ENCODE measurements around the gene LEAP2.
"Not testable (repeated sequence)": the region's sequence is repeated elsewhere in the genome, so short reads cannot be mapped to it uniquely, and the experiment has no call there.

LEAP2 gene

DNA sequence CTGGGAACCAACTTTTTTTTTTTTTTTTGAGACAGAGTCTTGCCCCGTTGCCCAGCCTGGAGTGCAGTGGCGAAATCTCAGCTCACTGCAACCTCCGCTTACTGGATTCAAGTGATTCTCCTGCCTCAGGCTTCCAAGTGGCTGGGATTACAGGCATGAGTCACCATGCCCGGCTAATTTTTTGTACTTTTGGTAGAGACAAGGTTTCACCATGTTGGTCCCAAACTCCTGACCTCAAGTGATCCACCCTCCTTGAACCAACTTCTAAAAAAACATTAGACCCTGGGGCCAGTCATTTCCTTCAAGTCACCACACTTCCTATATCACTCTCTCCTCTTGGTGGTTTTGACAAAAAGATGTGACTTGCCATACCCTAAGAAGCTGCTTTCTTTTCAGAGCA is 32.2 kb upstream of the LEAP2 start:
- no peak for DNase-seq

DNA sequence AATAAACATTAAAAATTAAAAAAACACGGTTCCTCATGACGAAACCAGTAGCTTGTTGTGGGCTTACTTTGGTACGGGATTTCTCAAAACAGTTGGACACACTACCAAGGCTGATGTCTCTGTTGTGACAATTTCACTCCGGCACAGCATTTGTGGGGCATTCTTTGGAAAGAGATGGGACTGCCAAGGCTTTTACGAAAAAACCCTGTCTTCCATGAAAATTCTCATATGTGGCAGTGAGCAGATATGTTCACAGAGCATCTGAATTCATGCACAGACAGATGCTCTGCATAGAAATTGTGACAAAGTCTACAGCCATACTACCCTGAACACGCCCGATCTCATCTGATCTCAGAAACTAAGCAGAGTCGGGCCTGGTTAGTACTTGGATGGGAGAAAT is 25.2 kb upstream of the LEAP2 start:
- DNase-seq = no peak

DNA sequence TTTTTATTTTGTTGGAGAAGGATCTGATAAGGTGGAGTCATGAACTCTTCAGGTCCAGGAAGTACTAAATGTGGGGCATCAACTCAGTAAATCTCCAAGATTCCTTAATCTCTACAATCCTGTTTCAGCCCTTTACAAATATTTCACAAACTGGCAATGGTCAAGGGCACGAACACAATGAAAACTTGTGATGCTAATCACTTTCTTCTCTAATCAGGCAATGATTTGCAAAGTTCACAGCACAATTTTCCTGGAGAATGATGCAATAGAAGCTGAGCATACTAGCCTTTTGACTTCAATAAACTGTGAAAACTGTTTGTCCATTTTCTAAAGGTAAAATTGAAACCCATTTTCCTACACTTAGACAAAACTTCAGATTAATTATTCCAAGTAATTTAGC is 24.1 kb upstream of the LEAP2 start:
- no peak for DNase-seq

DNA sequence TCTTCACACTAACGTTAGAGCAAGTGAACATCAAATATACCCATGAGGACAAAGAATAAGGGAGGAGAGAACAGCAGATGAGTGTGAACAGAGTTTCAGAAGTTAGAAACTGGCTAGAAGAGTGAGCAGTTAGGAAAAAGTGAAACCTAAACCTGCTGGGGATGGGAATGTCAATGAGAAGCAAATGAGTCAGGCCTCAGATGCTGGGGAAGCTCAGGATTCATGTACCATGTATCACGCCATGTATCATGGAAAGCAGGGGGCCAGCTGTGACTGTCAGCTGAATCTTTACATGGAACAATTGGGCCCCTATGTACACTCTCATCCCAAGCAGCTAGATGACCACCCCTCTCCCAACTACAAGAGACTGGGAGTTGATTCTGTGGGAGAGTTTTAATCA is 23.4 kb upstream of the LEAP2 start:
- no peak for DNase-seq

DNA sequence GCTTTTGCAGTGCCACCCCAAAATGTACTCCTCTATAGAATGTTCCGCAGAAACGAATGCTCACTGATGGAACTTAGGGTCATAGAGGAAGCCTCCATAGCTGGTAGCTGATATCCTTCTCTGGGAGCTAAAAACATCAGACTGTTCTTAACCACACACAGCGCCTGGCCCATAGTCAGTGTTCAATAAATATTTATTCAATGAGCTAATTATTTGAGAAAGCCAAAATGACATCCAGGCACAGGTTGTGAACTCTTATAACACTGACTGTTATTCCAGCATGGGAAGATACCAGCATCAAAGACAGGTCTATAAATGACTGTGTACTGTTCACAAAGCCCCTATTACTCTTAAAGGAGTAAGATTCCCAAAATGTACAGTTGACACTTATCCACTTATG is 20.1 kb upstream of the LEAP2 start:
- DNase-seq = no peak

DNA sequence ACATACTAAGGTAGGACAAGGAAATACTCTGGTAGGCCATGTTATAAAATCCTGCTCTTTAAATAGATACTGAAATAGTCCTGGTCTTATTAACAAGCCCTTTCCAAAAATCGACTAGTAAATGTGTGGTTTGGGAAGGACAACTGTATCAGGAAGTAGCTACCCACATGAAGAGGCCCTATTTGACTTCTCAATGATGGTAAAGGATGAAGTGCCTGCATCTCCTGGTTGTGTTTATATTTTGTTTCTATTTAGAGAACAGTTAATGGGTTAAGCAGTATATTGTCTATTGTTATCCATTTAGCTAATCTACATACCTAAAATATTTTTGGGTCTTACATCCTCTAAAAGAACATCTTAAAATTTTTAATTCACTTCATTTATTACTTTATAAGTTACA is 19.7 kb upstream of the LEAP2 start:
- no peak for DNase-seq

DNA sequence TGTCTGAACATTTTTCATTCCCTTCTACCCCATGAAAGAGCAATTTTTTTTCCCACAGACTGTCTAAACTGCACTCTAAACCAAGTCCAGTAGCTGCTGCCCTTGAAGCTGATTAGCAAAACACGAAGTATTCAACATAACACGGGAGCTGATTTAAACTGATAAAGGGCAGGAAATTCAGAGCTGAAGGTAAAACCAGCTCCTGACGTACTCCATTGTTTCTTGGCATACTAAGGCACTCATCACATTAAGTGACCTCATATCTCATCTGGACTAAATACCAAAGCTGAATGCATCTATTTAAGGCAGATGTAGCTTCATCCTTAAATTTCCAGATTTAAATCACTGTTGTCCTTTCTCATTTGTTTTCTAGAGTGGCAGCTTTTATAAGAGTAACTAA is 19.2 kb upstream of the LEAP2 start:
- no peak for DNase-seq

DNA sequence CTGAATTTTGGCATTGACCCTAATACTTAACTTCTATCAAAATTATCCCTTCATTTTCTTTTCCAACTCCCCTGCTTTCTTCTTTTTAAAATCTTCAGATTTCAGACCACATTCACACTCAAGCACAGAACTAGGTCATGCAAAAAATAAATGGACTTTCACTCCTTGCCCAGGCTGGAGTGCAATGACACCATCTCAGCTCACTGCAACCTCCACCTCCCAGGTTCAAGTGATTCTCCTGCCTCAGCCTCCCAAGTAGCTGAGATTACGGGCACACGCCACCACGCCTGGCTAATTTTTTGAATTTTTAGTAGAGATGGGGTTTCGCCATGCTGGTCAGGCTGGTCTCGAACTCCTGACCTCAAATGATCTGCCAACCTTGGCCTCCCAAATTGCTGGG is 18.5 kb upstream of the LEAP2 start:
- DNase-seq = not testable (repeated sequence)

DNA sequence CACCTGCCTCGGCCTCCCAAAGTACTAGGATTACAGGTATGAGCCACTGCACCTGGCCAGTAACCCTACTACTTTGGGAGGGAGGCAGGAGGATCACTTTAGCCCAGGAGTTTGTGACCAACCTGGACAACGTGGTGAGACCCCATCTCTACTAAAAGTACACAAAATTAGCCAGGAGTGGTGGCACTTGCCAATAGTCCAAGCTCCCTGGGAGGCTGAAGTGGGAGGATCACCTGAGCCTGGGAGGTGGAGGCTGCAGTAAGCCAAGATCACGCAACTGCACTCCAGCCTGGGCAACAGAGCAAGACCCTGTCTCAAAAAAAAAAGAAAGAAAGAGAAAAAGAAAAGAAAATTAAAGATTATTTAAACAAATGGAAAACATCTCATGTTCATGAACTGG is 17.5 kb upstream of the LEAP2 start:
- no peak for DNase-seq

DNA sequence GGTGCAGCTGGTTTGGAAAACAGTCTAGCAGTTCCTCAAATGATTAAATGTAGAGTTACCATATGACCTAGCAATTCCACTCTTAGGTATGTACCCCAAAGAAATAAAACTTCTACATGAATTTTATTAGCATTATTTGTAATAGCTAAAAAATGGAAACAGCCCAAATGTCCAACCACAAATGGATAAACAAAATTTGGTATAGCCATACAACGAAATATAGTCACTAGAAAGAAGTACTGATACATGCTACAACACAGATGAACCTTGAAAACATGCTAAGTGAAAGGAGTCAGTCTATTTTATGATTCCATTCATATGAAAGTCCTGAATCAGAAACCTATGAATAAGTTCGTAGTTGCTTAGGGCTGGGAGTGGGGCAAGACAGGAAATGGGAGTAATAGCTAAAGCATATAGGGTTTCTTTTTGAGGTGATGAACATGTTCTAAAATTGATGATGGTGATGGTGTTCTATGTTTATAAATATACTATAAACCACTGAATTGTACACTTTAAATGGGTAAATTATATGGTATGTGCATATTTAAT is 13.5 kb upstream of the LEAP2 start:
- DNase-seq = no peak

DNA sequence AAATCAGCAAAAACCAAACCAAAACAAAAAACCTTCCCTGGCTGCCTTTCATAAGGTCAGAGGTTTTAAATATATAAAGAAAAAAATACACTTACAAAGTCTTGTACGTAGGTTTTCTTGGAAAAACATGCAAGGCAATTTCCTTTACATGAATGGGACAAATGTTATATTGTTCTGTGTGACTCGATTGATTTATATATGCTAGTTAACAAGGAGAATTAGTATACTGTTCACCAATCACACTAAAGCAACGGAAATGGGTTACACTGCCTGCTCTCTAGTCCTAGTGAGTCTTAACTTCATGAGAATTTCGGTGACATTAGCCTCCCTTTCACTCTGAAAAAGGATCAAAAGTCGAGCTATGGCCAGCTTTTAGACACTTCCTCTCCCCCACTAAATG is 12.7 kb upstream of the LEAP2 start:
- DNase-seq = no peak

DNA sequence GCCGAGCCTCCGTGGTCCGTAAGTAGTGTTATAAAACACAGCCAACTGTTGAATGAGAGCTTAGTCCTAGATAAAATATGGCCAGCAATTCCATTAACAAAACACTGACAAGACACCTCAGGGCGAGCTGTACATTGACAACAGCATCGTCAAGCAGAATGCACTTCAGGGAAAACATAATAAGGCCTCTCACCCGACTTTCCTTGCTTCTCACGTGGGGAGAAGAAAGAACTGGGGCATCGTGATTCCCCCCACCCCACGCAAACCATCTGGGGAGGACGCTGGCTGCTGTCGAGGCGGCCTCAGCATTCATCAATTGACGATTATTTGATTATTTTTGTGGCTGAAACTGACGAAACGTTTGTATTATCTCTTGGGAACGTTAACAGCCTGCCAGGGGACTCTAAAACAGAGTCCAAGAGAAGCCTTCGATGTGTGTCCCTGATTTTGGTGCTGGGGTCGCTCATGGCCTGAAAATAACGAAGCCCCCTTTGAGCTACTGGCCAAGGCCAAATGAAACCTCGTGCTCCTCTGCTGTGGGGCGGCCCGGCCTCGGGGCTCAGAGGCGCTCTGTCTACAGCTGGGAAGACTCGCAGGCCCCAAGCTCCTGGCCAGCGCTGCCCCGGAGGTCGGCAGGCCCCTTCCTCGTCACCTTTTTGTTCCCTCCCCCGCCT is 7.7 kb upstream of the LEAP2 start:
- DNase-seq = no peak

DNA sequence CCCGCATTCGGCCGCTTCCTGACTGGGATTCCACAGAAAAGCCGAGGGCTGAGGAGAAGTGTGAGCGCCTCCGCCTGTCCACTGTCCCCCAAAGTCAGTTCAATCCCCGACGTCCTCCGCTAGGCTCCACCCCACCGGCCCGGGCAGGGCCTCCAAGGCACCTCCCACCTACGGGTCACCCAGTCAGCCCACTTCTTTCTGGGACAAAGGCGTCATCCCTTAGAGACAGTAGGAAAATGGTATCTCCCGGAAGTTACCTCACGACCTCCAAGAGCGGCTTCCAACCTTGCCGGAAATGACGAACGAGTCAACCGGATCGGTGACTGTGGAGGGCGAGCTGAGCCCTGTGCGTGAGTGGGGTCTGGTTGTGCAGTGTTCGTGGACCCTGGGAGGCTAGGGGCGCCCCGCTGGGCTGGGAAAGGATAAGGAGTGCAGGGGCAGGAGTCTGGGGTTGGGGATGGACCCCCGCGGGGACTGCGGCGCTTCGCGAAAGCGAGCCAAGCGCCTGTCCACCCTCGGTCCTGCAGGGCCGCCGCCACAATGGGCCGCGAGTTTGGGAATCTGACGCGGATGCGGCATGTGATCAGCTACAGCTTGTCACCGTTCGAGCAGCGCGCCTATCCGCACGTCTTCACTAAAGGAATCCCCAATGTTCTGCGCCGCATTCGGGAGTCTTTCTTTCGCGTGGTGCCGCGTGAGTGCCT is 7.0 kb upstream of the LEAP2 start, which contains the start of the genes GDF9 and UQCRQ:
Gene GDF9 (minus strand): TSS at position 128 of the 704 bp plus-strand sequence. CDS start 1,936 bp downstream, outside the sequence.
Gene UQCRQ (plus strand): TSS at position 301 of the 704 bp plus-strand sequence. CDS start 240 bp downstream, at position 541.
- DNase-seq = peak; percentile 86

DNA sequence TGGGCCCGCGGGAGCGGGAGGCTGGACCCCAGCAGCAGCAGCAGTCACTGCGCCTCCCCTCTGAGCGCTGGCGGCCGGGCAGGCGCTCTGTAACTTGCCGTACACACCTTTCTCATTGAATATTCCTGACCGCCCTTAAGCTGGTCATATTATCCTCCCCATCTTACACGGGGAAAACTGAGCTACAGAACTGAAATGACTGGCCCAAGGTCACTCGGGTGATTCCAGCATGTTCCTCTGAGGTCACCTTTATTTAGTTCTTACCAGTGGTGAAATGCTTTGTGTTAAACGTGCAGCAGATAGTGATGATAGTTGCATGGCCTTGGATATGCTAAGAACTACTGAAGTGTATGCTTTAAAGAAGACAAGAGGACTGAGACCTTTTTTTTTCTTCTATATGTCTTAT is 6.4 kb upstream of the LEAP2 start:
- no peak for DNase-seq

DNA sequence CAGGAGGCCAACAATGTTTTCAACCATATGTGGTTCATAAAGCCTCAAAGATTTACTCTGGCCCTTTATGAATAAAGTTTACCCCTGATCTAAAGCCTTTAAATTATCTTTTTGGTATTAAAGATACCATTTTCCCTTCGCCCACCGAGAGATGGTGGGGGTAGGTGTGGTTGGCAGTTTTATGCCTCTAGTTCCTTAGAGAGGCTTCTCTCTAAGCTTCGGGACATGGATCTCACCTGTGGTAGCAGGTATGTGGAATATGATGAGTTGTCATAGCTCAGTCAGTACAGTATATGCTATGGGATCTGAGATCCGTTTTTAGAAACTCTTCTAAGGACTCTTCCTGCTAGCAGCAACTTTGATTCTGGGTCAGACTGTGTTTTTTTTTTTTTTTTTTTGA is 4.7 kb upstream of the LEAP2 start:
- no peak for DNase-seq

DNA sequence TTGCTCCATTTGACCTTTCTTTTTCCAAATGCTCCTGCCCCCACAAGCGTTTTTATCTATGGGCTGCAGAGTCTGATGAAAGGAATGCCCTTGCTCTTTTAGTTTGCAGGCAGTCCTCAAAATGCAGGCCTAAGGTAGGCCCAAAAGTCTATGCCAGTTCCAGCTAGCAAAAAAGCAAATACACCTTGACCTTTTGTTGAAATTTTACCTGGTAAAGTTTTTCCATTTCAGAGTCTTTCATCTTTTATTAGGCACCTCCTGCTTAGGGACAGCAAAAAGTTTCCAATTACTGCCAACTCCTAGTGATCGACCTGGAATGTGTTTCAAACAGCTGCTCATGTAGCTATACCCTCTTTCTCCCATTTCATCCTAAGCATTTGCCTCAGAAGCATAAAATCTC is 2.7 kb upstream of the LEAP2 start:
- no peak for DNase-seq

DNA sequence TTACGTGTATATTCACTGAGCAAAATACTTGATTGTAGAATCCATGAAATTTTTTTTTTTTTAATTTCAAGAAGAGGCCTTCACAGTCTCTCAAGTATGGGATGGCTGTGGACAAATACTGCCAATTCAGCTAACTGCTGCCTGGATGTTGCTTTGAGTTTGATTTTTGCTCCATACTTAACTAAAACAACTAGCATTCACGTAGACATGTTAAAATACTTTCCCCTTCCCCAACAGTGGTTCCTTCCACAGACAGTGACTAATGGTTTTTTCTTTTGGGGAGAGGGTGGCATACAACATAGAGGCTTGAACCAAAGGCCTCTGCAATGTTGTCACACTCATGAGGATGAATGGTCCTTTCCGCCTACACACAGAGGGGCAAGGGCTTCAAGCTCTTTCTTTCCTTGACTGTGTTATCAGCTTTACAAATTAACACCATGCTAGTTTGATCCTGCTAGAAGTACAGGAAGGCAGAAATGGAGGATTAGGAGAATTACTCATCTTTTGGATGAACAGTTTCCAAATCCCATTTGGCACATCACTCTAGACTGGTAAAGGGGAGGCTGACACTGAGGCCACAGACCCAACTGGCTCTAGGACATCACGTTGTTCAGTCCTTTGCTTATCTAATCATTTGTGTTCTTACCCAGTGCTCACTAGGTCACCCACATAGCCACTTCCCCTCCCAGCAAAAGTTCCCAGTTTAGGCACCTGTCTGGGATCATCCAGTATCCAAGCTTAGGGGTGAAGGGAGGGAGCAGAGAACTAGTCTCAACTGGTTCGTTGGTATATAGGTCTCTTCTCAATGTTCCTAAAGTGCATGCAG is 1.8 kb upstream of the LEAP2 start:
- DNase-seq = no peak

DNA sequence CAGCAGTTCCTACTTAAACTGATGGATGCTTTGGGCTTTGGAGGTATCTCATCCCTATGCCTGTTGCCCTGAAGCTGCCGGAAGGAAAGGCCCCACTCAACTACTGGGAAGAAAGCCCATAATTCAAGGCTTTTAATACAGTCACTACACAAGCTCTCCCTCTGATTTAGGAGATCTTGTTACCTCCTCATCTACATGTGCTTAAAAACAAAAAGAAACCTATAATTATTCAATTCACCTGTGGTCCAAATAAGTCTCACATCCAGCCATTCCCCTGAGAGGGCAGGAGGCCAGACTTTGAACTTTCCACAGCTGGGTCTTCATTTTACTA is 715 bp upstream of the LEAP2 start:
- no peak for DNase-seq

DNA sequence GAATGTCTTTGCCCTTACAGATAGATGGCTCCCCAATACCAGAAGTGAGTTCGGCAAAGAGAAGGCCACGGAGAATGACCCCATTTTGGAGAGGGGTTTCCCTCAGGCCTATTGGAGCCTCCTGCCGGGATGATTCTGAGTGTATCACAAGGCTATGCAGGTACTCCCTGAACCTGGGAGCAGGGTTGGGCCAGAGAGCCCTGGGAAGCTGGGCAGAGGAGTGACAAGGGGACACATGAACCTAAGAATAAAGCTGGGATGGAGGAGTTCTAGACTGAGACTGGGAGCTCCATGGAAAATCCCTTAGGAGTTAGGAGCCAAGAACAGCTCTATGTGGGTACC is 433 bp downstream of the LEAP2 start:
- DNase-seq = no peak

DNA sequence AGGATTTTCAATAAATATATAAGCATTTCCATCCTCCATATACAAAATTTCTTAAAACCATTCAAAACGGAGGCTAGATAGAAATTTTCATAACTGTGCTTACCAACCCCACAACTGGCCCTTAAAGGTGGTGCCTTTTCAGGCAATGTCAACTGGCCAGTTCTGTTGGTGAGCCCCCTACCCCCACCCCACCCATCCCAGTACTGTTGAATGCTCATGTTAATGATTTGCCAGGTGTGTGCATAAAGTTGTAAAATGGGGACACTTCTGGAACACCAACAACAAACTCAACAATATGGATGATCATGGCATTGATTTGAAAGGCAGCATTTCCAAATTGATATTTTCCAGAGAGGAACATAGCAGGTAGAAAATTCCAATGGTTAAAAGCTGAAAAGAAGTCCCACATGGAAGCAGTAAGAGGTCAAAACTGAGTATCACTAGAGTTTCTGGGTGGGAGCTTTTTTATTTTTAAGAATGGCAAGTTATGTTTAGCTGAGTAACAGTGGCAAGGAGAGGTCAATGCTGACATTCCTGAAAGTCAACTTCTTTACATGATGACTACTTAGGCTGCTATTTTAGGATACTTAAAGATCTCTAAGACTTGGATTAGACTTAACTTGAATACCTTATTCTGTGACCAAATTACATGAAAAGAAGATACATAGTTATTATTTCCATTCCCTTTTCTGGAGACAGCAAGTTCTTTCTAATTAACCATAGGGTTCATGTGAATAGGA is 2.7 kb downstream of the LEAP2 start:
- no peak for DNase-seq

DNA sequence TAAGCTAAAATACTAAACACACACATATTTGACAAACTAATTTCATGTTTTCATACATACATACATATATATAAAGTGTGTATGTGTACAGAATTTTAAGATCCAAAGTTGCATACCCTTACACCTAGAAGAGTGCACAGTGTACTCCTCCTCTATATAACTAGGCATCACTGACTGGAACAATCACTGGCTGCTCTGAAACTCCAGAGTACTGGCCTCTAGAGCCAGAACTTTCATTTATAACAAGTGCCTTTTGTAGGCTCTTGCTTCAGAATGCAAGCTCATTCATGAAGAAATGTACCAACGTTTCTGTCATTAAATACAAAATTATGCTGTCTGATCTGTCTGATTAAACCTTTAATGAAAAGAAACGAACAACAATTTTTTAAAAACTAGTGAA is 4.0 kb downstream of the LEAP2 start:
- DNase-seq = no peak

DNA sequence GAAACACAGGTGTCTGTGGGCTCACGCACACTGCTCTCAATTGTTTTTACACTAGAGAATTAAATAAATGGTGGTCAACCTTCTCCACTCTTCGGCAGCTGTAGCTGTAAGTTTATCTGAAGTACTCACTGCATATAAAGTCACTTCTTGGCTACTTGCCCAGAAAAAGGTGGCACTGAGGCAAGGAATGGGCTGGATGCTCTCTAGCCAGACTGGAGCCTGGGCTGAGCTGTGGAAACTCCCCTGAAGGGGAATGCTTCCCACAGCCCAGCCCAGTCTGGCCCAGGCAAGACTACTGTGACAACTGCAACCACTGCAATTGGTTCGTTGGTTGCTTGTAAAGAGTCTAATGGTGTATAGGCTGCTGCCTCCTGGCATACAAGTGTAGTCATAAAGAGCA is 4.5 kb downstream of the LEAP2 start:
- DNase-seq = no peak

DNA sequence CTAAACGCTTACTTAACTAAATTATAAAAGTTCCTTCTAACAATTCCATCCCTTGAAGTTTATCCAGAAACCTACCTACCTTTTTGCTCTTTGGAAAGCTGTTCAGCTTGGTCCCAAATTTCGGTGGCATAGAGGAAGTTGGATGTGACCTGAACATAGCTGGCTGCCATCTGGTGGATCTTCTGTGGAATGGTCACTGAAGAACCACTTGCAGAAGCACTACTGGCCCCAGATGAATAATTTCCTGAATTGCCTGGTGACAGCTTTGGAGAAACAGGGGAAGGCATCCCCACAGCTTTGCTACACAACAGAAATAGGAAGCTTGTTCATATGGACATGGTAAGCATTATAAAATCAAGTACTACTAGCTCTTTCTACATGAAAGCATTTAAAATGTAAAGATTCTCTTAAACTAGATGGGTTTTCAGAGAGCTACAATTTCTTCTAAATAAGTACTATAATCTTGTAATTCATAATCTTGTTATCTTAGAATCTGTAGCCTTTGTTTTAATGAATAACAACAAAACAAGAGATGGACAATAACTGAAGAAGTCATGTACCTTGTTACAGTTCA is 9.9 kb downstream of the LEAP2 start:
- no peak for DNase-seq
